ENCODE measurements around the gene GIMAP8.

Gene GIMAP8

DNA sequence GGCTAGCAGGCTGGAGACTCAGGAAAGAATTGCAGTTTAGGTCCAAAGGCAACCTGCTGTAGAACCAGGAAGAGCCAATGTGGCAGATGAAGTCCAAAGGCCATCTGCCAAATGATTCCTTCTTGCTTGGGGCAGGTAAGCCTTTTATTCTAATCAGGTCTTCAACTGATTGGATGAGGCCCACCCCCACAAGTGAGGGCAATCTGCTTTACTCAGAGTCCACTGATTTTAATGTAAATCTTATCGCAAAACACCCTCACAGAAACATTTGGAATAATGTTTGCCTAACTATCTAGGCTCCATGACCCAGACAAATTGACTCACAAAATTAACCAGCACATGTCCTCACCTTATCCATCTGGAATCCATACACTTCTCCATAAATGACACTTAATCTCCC lies 7.8 kb downstream of the GIMAP8 start:
- no peak for FAIRE-seq
- no peak for DNase-seq (ENCODE audit: insufficient read length)
- no peak for TF ChIP-seq POLR2AphosphoS5 (IDR thresholded peaks at IDR 0.05; ENCODE audit: low read depth, low read length)
- no peak for TF ChIP-seq TAF1 (IDR thresholded peaks at IDR 0.05; ENCODE audit: borderline replicate concordance, low read depth, low read length)
- no peak for TF ChIP-seq POLR2A (IDR thresholded peaks at IDR 0.05; ENCODE audit: low read depth, low read length)

DNA sequence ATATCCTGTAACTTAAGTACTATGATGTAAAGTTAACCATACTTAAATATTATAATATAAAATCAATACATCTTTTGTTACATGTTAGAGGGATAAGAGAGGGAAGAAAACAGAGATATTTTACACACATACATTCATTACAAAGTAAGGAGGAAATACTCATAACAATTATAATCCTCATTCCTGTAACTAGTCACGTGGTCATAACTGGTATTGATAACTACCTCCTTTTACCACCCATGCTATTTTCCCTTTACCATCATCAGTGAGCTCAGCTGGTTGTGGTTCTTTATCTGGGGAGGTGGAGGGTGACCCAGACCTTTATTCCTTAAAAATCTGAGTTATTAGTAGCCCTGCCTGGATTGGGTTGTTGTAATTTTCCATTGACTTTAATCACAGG lies 8.3 kb downstream of the GIMAP8 start:
- FAIRE-seq: no peak

DNA sequence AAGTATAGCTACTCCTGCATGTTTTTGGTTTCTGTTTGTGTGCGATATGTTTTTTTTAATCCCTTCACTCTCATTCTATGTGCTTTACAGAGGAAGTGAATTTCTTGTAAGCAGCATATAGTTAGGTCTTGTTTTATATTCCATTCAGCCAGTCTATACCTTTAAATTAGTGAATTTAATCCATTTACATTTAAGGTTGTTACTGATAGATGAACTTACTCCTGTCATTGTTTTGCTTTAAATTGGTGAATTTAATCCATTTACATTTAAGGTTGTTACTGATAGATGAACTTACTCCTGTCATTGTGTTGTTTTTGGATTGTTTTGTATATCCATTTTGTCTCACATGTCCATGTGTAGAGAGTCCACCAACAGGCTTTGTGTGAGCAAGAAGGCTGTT lies 11.1 kb downstream of the GIMAP8 start:
- DNase-seq (ENCODE audit: insufficient read length): no peak
- no peak for FAIRE-seq
- TF ChIP-seq TAF1 (IDR thresholded peaks at IDR 0.05; ENCODE audit: borderline replicate concordance, low read depth, low read length) (no peak), POLR2A (IDR thresholded peaks at IDR 0.05; ENCODE audit: low read depth, low read length) (no peak), POLR2AphosphoS5 (IDR thresholded peaks at IDR 0.05; ENCODE audit: low read depth, low read length) (no peak)

More for the DNA sequence above, 8.3 kb downstream of the GIMAP8 start:
- no peak for DNase-seq (ENCODE audit: insufficient read length)
- no peak for TF ChIP-seq POLR2AphosphoS5 (IDR thresholded peaks at IDR 0.05; ENCODE audit: low read depth, low read length)

DNA sequence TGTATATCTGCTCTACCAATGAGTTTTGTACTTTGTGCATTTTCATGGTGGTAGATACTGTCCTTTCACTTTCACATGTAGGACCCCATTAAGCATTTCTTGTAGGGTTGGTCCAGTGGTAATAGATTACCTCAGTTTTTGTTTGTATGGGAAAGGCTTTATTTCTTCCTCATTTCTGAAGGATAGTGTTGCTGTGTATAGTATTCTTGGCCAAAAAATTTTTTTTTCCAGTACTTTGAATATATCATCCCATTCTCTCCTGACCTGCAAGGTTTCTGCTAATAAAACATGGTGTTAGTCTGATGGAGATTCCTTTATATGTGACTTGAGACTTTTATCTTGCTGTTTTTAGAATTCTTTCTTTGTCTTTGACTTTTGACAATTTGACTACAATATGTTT lies 12.0 kb downstream of the GIMAP8 start:
- FAIRE-seq (no peak), DNase-seq (ENCODE audit: insufficient read length) (no peak)
- no peak for TF ChIP-seq TAF1 (IDR thresholded peaks at IDR 0.05; ENCODE audit: borderline replicate concordance, low read depth, low read length)
- TF ChIP-seq POLR2A (IDR thresholded peaks at IDR 0.05; ENCODE audit: low read depth, low read length): no peak
- no peak for TF ChIP-seq POLR2AphosphoS5 (IDR thresholded peaks at IDR 0.05; ENCODE audit: low read depth, low read length)

DNA sequence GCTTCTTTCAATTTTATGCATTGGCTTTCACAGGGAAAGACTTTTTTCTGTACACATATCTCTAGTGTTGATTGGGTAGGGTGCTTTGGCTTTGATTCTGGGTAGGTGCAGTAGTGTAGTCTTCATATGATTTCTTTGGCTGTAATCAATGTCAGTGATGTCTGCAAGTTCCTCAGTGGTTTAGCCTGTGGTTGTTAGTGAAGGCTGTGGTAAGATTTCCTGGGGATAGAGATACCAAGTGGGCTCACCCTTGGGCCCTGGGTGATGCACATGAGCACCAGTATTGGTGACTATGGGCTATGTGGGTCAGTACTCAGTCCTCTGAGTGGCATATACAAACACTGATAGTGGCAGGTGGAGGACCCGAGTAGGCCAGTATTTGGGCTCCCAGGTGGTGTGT lies 13.0 kb downstream of the GIMAP8 start:
- TF ChIP-seq POLR2A (IDR thresholded peaks at IDR 0.05; ENCODE audit: low read depth, low read length) (no peak), POLR2AphosphoS5 (IDR thresholded peaks at IDR 0.05; ENCODE audit: low read depth, low read length) (no peak), TAF1 (IDR thresholded peaks at IDR 0.05; ENCODE audit: borderline replicate concordance, low read depth, low read length) (no peak)
- FAIRE-seq (no peak), DNase-seq (ENCODE audit: insufficient read length) (no peak)

DNA sequence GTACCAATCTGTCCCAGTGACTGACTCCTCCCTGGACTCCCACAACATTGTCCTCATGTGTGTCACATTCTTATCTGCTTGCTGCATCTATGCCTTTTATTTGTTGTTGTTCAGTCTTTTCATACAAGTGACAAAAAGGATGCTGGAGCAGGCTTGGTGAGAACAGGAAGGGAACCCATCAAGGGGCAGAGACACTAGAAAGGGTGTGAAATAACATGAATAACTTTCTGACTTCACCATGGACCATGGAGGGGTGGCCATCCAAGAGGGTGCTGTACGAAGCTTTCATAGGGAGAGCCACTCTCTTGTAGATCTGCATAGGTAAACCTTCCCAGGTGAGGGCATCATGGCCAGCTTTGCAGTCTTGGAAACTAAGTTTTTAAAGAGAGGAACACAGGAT lies 14.5 kb downstream of the GIMAP8 start:
- DNase-seq (ENCODE audit: insufficient read length) (no peak), FAIRE-seq (no peak)
- TF ChIP-seq POLR2AphosphoS5 (IDR thresholded peaks at IDR 0.05; ENCODE audit: low read depth, low read length): no peak
- TF ChIP-seq TAF1 (IDR thresholded peaks at IDR 0.05; ENCODE audit: borderline replicate concordance, low read depth, low read length): no peak
- no peak for TF ChIP-seq POLR2A (IDR thresholded peaks at IDR 0.05; ENCODE audit: low read depth, low read length)

DNA sequence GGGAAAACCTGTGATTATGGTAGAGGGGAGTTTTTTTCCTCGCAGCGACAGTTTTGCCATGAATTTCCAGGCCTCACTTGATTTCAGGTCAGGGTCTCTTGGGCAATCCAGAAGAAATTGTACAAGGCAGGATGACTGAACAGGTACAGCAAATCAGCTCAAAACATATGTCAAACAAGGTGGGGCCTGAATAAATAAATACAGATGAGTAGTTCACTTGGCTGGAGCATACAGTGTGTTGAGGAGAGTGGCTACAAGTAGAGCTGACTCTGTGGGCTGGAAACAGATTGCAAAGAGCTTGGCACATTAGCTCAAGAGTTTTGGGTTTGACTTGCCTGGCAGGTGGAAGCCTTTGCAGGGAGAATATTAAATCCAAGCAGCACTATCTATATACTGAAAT lies 15.0 kb downstream of the GIMAP8 start:
- FAIRE-seq: no peak
- TF ChIP-seq TAF1 (IDR thresholded peaks at IDR 0.05; ENCODE audit: borderline replicate concordance, low read depth, low read length): no peak
- TF ChIP-seq POLR2AphosphoS5 (IDR thresholded peaks at IDR 0.05; ENCODE audit: low read depth, low read length): no peak
- no peak for TF ChIP-seq POLR2A (IDR thresholded peaks at IDR 0.05; ENCODE audit: low read depth, low read length)
- DNase-seq (ENCODE audit: insufficient read length): no peak

DNA sequence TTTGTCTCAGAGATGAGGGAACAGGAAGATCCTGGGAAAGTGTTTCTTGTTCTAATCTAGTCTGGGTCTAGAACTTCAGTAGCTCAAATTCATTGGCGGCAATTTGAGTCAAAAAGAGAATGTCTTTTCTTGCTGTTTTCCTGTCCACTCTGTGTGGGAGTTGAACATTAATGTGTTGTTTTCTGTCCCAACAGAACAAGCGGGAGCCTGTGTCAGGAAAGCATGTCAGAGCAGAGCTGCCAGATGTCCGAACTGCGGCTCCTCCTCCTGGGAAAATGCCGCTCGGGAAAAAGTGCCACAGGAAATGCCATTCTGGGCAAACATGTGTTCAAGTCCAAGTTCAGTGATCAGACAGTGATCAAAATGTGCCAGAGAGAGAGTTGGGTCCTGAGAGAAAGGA lies 16.0 kb downstream of the GIMAP8 start:
- DNase-seq (ENCODE audit: insufficient read length) (no peak), FAIRE-seq (no peak)
- TF ChIP-seq POLR2A (IDR thresholded peaks at IDR 0.05; ENCODE audit: low read depth, low read length) (no peak), POLR2AphosphoS5 (IDR thresholded peaks at IDR 0.05; ENCODE audit: low read depth, low read length) (no peak), TAF1 (IDR thresholded peaks at IDR 0.05; ENCODE audit: borderline replicate concordance, low read depth, low read length) (no peak)

DNA sequence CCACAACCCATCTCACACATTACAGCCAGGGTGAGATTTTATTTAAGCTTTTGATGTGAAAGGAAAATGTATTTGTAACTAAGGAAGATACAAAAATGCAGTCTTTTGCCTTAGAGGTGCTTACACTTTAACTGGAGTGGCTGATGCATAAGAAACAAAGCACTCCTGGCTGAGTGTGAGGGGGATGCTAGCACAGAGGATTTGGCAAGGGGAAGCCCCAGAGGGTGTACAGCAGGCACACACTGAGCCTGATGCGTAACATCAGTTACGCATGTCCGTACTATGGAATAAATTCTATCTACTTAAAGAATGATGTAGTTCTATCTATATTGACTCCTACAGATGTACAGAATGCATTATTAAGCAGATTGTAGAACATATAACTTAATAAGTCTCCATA lies 17.8 kb downstream of the GIMAP8 start:
- FAIRE-seq: no peak
- DNase-seq (ENCODE audit: insufficient read length): no peak
- no peak for TF ChIP-seq POLR2A (IDR thresholded peaks at IDR 0.05; ENCODE audit: low read depth, low read length)
- TF ChIP-seq TAF1 (IDR thresholded peaks at IDR 0.05; ENCODE audit: borderline replicate concordance, low read depth, low read length): no peak
- no peak for TF ChIP-seq POLR2AphosphoS5 (IDR thresholded peaks at IDR 0.05; ENCODE audit: low read depth, low read length)

DNA sequence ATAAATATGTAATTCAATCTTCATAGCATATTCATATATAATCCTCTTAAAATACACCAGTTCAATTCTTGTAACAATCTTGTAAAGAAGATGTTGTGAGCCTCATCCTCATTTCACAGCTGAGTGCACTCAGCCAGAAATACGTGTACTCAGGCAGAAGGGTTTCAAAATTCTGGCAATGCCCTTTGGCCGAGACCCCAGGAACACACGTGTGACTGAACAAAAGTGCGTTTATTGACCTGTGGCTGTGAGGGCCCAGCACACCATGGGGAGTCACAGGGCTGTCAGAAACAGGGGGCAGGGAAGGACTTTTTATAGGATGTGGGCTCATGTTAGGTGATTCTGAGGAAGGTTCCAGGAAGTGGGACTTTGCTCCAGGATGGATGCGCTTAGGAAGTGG lies 21.5 kb downstream of the GIMAP8 start:
- TF ChIP-seq TAF1 (IDR thresholded peaks at IDR 0.05; ENCODE audit: borderline replicate concordance, low read depth, low read length) (no peak), POLR2A (IDR thresholded peaks at IDR 0.05; ENCODE audit: low read depth, low read length) (no peak), POLR2AphosphoS5 (IDR thresholded peaks at IDR 0.05; ENCODE audit: low read depth, low read length) (no peak)
- no peak for DNase-seq (ENCODE audit: insufficient read length)
- no peak for FAIRE-seq

DNA sequence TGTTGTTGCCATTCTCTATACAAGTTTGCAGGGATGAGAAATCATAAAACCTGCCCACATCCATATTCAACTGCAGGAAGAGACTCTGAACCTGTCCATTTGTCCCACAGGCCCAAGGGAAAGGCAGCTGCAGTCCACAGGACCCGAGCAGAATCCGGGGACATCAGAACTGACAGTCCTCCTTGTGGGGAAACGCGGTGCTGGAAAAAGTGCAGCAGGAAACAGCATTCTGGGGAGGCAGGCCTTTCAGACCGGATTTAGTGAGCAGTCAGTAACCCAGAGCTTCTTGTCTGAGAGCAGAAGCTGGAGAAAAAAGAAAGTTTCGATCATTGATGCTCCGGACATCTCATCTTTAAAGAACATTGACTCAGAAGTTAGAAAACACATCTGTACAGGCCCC lies 23.5 kb downstream of the GIMAP8 start:
- FAIRE-seq (no peak), DNase-seq (ENCODE audit: insufficient read length) (no peak)
- TF ChIP-seq POLR2A (IDR thresholded peaks at IDR 0.05; ENCODE audit: low read depth, low read length): no peak
- TF ChIP-seq POLR2AphosphoS5 (IDR thresholded peaks at IDR 0.05; ENCODE audit: low read depth, low read length): no peak
- no peak for TF ChIP-seq TAF1 (IDR thresholded peaks at IDR 0.05; ENCODE audit: borderline replicate concordance, low read depth, low read length)

DNA sequence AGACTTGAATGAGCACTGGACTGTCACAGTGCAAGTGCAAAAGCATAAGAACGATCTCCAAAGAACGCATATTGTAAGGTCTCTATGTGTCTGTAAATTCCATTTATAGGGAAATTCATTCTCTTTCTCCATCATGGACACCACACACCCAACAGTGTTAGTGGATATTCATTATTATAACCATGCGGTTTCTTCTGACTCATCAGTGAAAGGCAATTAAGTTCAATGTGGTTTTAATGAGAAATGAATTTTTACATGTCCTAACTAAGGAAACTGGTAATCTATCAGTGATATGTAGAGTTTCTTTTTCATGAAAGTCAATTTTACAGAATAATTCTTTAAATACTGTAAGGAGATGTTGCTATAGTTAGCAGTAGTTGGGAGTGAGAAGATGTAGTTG lies 25.9 kb downstream of the GIMAP8 start:
- no peak for FAIRE-seq
- TF ChIP-seq POLR2AphosphoS5 (IDR thresholded peaks at IDR 0.05; ENCODE audit: low read depth, low read length) (no peak), TAF1 (IDR thresholded peaks at IDR 0.05; ENCODE audit: borderline replicate concordance, low read depth, low read length) (no peak), POLR2A (IDR thresholded peaks at IDR 0.05; ENCODE audit: low read depth, low read length) (no peak)

More for the DNA sequence above, 25.9 kb downstream of the GIMAP8 start:
- no peak for DNase-seq (ENCODE audit: insufficient read length)

All from GM12892 (cell line).